ENCODE measurements around the gene CTRB2.
"Not testable (repeated sequence)": the region's sequence is repeated elsewhere in the genome, so short reads cannot be mapped to it uniquely, and the experiment has no call there.

The CTRB2 gene

DNA sequence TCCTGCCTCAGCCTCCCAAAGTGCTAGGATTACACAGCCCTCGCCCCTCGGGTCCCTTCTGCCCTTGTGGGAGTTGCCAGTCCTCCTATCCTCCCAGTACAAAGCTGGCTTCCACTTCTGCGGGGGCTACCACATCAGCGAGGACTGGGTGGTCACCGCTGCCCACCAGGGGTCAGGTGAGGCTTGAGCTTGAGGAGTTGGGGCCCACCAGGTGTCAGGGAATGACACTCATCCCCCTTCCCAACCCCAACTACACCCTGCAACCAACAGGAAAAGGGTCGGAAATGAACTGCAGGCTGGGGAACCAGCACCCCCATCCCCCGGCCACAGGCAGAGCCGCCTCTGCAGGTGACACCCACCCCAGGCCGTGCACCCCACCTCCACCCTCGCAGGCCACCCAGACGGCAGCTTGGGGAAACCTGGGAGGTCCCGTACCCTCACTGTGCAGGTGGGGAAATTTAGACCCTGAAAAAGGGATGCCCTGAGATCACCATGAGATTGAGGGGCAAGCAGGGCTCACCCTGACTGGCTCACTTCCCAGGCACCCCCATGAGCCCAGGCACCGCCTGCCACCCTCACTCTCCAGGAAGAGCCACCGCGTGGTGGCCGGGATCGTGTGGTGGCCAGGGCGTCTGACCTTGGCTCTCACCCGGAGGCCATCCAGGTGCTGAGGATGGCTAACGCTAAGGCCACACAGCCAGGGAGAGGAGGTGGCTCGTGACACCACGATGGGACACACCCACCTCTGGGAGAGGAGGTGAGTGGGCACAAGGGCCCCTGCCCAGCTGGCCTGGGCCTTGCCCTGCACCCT is 19.8 kb upstream of the CTRB2 start:
- Histone ChIP-seq H3K9me3 (ENCODE audit: severe bottlenecking) (no peaks in the 10 kb centered on the region), H3K36me3 (ENCODE audit: low read depth) (peaks cover 34% of the 10 kb centered on the region), H3K4me1 (ENCODE audit: insufficient read depth, poor library complexity, severe bottlenecking) (no peaks in the 10 kb centered on the region), H3K27ac (ENCODE audit: poor library complexity, severe bottlenecking) (no peak overlapping the region), H3K4me3 (ENCODE audit: severe bottlenecking) (no peak overlapping the region), H3K27me3 (ENCODE audit: insufficient read depth, poor library complexity, severe bottlenecking) (no peaks in the 10 kb centered on the region)
- TF ChIP-seq CTCF (IDR thresholded peaks at IDR 0.05; ENCODE audit: poor library complexity, severe bottlenecking), result no peak
- DNase-seq (ENCODE audit: low spot score), result no peak
- ATAC-seq (ENCODE audit: low read depth), result no peak

DNA sequence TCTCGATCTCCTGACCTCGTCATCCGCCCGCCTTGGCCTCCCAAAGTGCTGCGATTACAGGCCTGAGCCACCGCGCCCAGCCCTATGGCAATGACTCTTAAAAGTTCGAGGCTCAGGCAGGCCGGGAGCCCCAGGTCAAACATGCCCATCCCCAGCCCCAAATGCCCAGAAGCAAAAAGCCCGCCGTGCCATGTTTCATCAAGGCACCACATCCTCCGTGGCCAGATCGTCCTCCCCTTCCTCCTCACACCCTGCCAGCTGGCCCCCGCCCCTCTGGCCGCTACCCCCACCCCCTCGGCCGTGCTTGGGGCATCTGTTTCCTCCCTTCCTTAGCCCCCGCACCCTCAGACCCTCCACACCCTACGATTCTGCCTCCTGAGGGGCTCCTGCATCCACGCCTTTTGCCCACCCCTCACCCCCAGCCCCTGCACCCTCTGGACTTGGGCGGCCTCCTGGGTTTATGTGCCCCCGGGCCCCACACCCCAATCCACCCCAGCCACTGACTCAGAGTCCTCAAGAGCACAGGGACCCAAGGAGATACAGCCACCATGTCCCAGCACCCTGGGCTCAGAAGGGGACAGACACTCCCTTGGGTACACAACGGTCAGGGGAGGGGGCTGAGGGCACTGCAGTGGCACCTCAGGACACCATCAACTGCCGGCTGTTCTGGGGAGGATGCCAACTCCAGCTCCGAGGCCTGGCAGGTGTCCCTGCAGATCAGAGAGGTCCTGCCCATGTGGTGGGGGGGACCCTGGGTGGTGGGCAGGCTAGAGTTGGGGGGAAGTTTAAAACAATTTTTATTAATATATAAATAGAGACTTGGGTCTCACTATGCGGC is 18.9 kb upstream of the CTRB2 start:
- Histone ChIP-seq H3K9me3 (ENCODE audit: severe bottlenecking) (no peaks in the 10 kb centered on the region), H3K4me3 (ENCODE audit: severe bottlenecking) (no peak overlapping the region), H3K36me3 (ENCODE audit: low read depth) (peaks cover 26% of the 10 kb centered on the region), H3K4me1 (ENCODE audit: insufficient read depth, poor library complexity, severe bottlenecking) (no peaks in the 10 kb centered on the region), H3K27me3 (ENCODE audit: insufficient read depth, poor library complexity, severe bottlenecking) (no peaks in the 10 kb centered on the region), H3K27ac (ENCODE audit: poor library complexity, severe bottlenecking) (no peak overlapping the region)
- TF ChIP-seq CTCF (IDR thresholded peaks at IDR 0.05; ENCODE audit: poor library complexity, severe bottlenecking), result no peak
- ATAC-seq (ENCODE audit: low read depth) (no peak; the same call in 2 of the 3 replicates), DNase-seq (ENCODE audit: low spot score) (no peak)

DNA sequence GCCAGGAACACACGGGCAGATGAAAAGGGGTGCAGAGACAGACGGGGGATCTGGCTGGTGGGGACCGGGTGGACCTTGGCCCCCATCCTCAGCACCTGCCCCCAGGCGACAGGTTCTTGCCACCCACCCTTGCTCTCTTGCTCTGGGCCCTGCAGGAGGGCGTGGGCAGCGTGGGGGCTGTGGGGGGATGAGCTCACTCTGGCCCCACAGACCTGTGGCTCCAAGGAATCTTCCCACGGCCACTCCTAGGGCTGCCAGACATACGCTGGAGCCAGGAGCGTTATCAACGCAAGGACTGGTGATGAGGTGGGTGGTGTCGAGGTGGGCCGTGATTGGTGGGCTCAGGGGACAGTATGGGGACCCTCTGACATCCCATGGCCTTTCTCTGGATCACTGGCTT is 18.1 kb upstream of the CTRB2 start:
- DNase-seq (ENCODE audit: low spot score), result no peak
- no peaks in the 10 kb centered on the region for H3K27me3 ChIP-seq (ENCODE audit: insufficient read depth, poor library complexity, severe bottlenecking)
- no peak overlapping the region for H3K27ac ChIP-seq (ENCODE audit: poor library complexity, severe bottlenecking)
- H3K9me3 ChIP-seq (ENCODE audit: severe bottlenecking), result no peaks in the 10 kb centered on the region
- ATAC-seq (ENCODE audit: low read depth), result peak; percentile 2
- H3K4me1 ChIP-seq (ENCODE audit: insufficient read depth, poor library complexity, severe bottlenecking), result no peaks in the 10 kb centered on the region
- TF ChIP-seq CTCF (IDR thresholded peaks at IDR 0.05; ENCODE audit: poor library complexity, severe bottlenecking), result no peak
- H3K36me3 ChIP-seq (ENCODE audit: low read depth), result peaks cover 20% of the 10 kb centered on the region
- H3K4me3 ChIP-seq (ENCODE audit: severe bottlenecking), result no peak overlapping the region

DNA sequence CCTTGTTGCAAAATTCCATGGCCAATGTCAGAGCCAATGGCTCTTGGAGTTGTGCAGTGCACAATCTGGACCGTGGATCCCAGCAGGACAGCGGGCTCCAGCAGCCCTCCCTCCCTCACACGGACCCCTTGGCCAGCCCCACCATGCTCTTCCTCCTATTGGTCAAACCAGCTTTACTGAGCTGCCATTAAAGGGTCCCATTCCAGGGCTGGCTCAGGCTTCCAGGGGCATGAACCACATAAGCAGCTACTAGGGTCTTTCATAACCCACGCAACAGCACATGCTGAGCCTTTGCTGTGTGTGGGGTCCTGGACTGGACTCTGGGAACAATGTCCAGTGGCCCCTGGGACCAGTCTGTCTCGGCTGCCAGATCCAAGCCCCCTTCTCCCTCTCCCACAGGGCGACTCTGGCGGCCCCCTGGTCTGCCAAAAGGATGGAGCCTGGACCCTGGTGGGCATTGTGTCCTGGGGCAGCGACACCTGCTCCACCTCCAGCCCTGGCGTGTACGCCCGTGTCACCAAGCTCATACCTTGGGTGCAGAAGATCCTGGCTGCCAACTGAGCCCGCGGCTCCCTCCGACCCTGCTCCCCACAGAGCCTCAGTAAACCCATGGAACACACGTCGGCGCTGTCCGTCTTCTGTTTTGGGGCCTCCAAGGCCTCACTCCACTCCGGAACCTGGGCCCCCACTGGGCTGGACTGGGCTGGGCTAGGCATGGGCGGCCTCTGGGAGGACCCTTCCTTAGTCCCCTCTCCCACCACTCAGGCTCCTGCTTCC is 17.5 kb upstream of the CTRB2 start:
- no peaks in the 10 kb centered on the region for H3K4me1 ChIP-seq (ENCODE audit: insufficient read depth, poor library complexity, severe bottlenecking)
- peak; percentile 8 for ATAC-seq (ENCODE audit: low read depth)
- H3K27me3 ChIP-seq (ENCODE audit: insufficient read depth, poor library complexity, severe bottlenecking), result no peaks in the 10 kb centered on the region
- H3K4me3 ChIP-seq (ENCODE audit: severe bottlenecking), result no peak overlapping the region
- no peaks in the 10 kb centered on the region for H3K9me3 ChIP-seq (ENCODE audit: severe bottlenecking)
- no peak overlapping the region for H3K27ac ChIP-seq (ENCODE audit: poor library complexity, severe bottlenecking)
- peaks cover 14% of the 10 kb centered on the region for H3K36me3 ChIP-seq (ENCODE audit: low read depth)
- no peak for TF ChIP-seq CTCF (IDR thresholded peaks at IDR 0.05; ENCODE audit: poor library complexity, severe bottlenecking)
- DNase-seq (ENCODE audit: low spot score), result peak; percentile 62

GRCh38 chr16:75223129-75223528 is 16.2 kb upstream of the CTRB2 start:
- not testable (repeated sequence) for H3K9me3 ChIP-seq (ENCODE audit: severe bottlenecking); DNase-seq (ENCODE audit: low spot score); H3K4me3 ChIP-seq (ENCODE audit: severe bottlenecking); ATAC-seq (ENCODE audit: low read depth); H3K36me3 ChIP-seq (ENCODE audit: low read depth); H3K27ac ChIP-seq (ENCODE audit: poor library complexity, severe bottlenecking); H3K27me3 ChIP-seq (ENCODE audit: insufficient read depth, poor library complexity, severe bottlenecking); H3K4me1 ChIP-seq (ENCODE audit: insufficient read depth, poor library complexity, severe bottlenecking)

Data from RWPE2 (cell line).